ENCODE measurements around the gene CNOT6. TPM values are rescaled to one million over a fixed set of nuclear protein-coding genes. Genes with fewer than 3 reads are reported as not detected.

CNOT6 gene
- polyA plus RNA-seq, 2 donors, result 6.8 TPM

DNA sequence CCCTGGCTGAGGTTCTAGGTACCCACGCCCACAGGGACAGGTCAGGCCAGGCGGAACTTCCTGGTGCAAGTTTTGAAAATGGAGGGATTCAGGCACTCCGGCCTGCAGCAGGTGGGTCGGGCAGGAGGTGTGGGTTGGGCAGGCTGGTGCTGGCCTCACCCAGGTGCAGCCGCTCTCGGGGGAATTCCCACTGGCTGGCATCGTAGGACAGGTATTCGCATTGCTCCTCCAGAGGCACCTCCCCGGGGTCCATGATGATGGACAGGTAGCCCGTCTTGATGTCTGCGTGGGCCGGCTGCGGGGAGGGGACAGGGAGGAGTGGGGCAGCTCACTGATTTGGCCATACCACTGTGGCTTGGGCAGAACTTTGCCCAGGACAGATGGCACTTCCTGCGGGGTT lies 125.8 kb downstream of the CNOT6 start:
- 68 to 69% methylated on average over 14 of the region's 14 CpGs for WGBS, 2 donors
- peaks cover 3 to 9% of the 10 kb centered on the region in 2 donors for H3K4me1 ChIP-seq (ENCODE audit: control insufficient read depth in 2 of 2, insufficient read depth in 2 of 2, low read length in 1 of 2)

DNA sequence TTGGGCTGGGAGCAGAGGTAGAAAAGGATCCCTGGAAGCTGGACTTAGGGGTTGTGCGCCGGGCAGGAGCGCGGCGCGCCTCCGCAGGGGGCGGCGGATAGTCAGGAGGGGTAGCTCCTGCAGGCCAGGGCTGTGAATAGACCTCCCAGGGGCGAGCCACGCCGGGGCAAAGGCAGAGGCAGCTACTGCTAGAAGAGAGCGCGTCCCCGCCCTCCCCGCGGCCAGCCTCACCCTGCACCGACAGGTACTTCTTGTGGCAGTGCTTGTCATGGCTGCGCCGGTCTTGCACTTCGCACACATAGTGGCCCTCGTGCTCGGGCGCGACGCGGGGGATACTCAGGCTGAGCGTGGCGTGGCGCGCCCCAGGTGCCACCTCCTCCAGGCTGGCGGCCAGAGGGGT lies 127.1 kb downstream of the CNOT6 start:
- no peaks in the 10 kb centered on the region for H3K36me3 ChIP-seq (ENCODE audit: control insufficient read depth in 2 of 2, insufficient read depth in 2 of 2, low read length in 1 of 2)
- H3K4me1 ChIP-seq (ENCODE audit: control insufficient read depth in 2 of 2, insufficient read depth in 2 of 2, low read length in 1 of 2), result peaks cover 3 to 9% of the 10 kb centered on the region in 2 donors
- WGBS, 2 donors, result 71 to 74% methylated on average over 30 to 32 of the region's 32 CpGs
- H3K27ac ChIP-seq (ENCODE audit: low read depth in 2 of 2, low read length in 1 of 2), result no peak overlapping the region
- H3K4me3 ChIP-seq (ENCODE audit: low read depth in 1 of 2, low read length in 2 of 2), result no peak overlapping the region
- H3K27me3 ChIP-seq (ENCODE audit: control insufficient read depth in 1 of 2, insufficient read depth in 2 of 2, low read length in 2 of 2), result no peaks in the 10 kb centered on the region
- no peaks in the 10 kb centered on the region for H3K9me3 ChIP-seq (ENCODE audit: control insufficient read depth in 2 of 2, insufficient read depth in 1 of 2, low read depth in 1 of 2, low read length in 1 of 2)

More for the DNA sequence above, 125.8 kb downstream of the CNOT6 start:
- Histone ChIP-seq H3K4me3 (ENCODE audit: low read depth in 1 of 2, low read length in 2 of 2) (no peak overlapping the region), H3K9me3 (ENCODE audit: control insufficient read depth in 2 of 2, insufficient read depth in 1 of 2, low read depth in 1 of 2, low read length in 1 of 2) (no peaks in the 10 kb centered on the region), H3K36me3 (ENCODE audit: control insufficient read depth in 2 of 2, insufficient read depth in 2 of 2, low read length in 1 of 2) (no peaks in the 10 kb centered on the region), H3K27me3 (ENCODE audit: control insufficient read depth in 1 of 2, insufficient read depth in 2 of 2, low read length in 2 of 2) (no peaks in the 10 kb centered on the region), H3K27ac (ENCODE audit: low read depth in 2 of 2, low read length in 1 of 2) (no peak overlapping the region)

DNA sequence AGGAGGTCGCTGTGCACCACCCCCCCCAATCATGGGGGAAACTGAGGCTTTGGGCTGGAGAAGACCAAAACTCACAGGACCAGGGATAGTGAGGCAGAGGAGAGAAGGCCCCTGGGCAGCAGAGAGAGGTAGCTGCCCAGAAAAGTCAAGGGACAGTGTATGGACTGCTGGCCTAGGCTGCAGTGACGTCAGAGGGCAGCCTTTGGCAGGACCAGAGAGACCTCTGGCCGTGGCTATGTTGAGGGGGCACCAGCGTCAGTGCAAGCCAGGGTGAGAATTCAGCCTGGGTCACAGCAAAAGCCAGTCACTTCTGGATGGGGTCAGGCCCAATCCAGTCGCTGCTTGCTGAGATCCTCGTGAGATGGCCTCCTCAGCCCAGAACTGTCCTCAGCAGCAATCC lies 128.7 kb downstream of the CNOT6 start:
- Histone ChIP-seq H3K4me1 (ENCODE audit: control insufficient read depth in 2 of 2, insufficient read depth in 2 of 2, low read length in 1 of 2) (peaks cover 3 to 9% of the 10 kb centered on the region in 2 donors), H3K4me3 (ENCODE audit: low read depth in 1 of 2, low read length in 2 of 2) (no peak overlapping the region), H3K36me3 (ENCODE audit: control insufficient read depth in 2 of 2, insufficient read depth in 2 of 2, low read length in 1 of 2) (no peaks in the 10 kb centered on the region), H3K9me3 (ENCODE audit: control insufficient read depth in 2 of 2, insufficient read depth in 1 of 2, low read depth in 1 of 2, low read length in 1 of 2) (no peaks in the 10 kb centered on the region), H3K27ac (ENCODE audit: low read depth in 2 of 2, low read length in 1 of 2) (no peak overlapping the region), H3K27me3 (ENCODE audit: control insufficient read depth in 1 of 2, insufficient read depth in 2 of 2, low read length in 2 of 2) (no peaks in the 10 kb centered on the region)
- WGBS, 2 donors, result 73 to 84% methylated on average over 6 of the region's 6 CpGs

DNA sequence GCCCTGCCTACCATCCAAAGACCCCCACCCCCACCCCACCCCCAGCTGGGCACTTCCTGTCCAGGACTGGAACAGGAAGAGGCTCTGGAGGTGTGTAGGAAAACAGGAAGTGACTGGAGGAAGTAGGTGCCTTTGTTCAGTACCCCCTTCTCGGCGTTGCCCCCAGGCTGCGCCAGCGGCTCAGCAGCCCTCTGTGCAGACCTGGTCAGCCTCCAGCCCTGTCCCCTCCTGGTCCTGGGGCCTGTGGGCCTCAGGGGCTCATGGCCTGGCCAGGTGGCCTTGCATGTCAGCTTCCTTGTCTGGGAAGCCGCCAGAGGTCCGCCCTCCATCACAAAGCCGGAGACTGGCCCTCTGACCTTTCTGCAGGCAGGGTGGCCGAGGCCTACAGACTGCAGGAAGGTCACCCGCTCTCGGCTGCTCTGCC lies 129.2 kb downstream of the CNOT6 start:
- peaks cover 3 to 9% of the 10 kb centered on the region in 2 donors for H3K4me1 ChIP-seq (ENCODE audit: control insufficient read depth in 2 of 2, insufficient read depth in 2 of 2, low read length in 1 of 2)
- 80 to 85% methylated on average over 9 to 10 of the region's 10 CpGs for WGBS, 2 donors
- H3K36me3 ChIP-seq (ENCODE audit: control insufficient read depth in 2 of 2, insufficient read depth in 2 of 2, low read length in 1 of 2), result no peaks in the 10 kb centered on the region
- H3K27ac ChIP-seq (ENCODE audit: low read depth in 2 of 2, low read length in 1 of 2), result no peak overlapping the region
- H3K9me3 ChIP-seq (ENCODE audit: control insufficient read depth in 2 of 2, insufficient read depth in 1 of 2, low read depth in 1 of 2, low read length in 1 of 2), result no peaks in the 10 kb centered on the region
- H3K4me3 ChIP-seq (ENCODE audit: low read depth in 1 of 2, low read length in 2 of 2), result no peak overlapping the region
- no peaks in the 10 kb centered on the region for H3K27me3 ChIP-seq (ENCODE audit: control insufficient read depth in 1 of 2, insufficient read depth in 2 of 2, low read length in 2 of 2)

DNA sequence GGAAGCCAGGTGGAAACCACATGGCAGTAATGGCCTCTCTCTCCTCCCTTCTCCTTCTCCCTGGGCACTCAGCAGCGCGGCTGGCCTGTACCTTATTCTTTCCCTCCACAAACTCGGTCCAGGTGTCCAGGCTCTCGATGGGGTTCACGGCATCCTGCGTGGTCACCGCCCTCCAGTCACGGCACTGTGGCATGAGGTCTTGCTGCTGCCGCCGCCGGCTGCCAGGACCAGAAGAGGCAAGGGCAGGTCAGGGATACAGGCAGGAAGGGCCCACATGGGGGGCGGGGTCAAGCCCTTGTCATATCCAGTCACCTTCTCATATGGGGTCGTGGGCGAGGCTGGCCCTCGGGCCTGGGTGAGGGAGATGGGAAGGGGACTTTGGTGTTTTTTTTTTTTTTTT lies 129.7 kb downstream of the CNOT6 start:
- Histone ChIP-seq H3K4me1 (ENCODE audit: control insufficient read depth in 2 of 2, insufficient read depth in 2 of 2, low read length in 1 of 2) (peaks cover 3 to 7% of the 10 kb centered on the region in 2 donors), H3K27ac (ENCODE audit: low read depth in 2 of 2, low read length in 1 of 2) (no peak overlapping the region), H3K9me3 (ENCODE audit: control insufficient read depth in 2 of 2, insufficient read depth in 1 of 2, low read depth in 1 of 2, low read length in 1 of 2) (no peaks in the 10 kb centered on the region), H3K4me3 (ENCODE audit: low read depth in 1 of 2, low read length in 2 of 2) (no peak overlapping the region), H3K36me3 (ENCODE audit: control insufficient read depth in 2 of 2, insufficient read depth in 2 of 2, low read length in 1 of 2) (no peaks in the 10 kb centered on the region), H3K27me3 (ENCODE audit: control insufficient read depth in 1 of 2, insufficient read depth in 2 of 2, low read length in 2 of 2) (no peaks in the 10 kb centered on the region)
- 75 to 84% methylated on average over 15 of the region's 15 CpGs for WGBS, 2 donors

DNA sequence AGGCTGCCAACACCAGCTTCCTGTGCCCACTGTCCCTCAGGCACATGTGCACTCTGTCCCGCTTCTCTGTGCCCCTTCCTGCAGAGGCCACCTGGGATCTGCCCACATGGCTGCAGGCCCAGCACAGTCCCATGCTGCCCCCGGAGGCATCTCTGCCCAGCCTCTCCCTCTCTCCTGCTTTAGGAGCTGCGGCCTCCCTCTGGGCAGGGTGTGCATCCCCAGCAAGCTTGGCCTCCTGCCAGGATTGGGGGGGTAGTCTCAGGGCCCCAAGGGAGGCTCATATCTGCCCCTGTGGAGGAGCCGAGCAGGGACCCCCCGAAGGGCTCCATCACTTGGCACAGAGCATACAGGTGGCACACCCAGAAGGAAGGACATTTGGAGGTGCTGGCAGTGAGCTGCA lies 130.4 kb downstream of the CNOT6 start:
- 43 to 58% methylated on average over 5 of the region's 5 CpGs for WGBS, 2 donors
- no peaks in the 10 kb centered on the region for H3K36me3 ChIP-seq (ENCODE audit: control insufficient read depth in 2 of 2, insufficient read depth in 2 of 2, low read length in 1 of 2)
- H3K27me3 ChIP-seq (ENCODE audit: control insufficient read depth in 1 of 2, insufficient read depth in 2 of 2, low read length in 2 of 2), result no peaks in the 10 kb centered on the region
- no peak overlapping the region for H3K27ac ChIP-seq (ENCODE audit: low read depth in 2 of 2, low read length in 1 of 2)
- no peak overlapping the region for H3K4me3 ChIP-seq (ENCODE audit: low read depth in 1 of 2, low read length in 2 of 2)
- peaks cover 0 to 4% of the 10 kb centered on the region in 2 donors for H3K4me1 ChIP-seq (ENCODE audit: control insufficient read depth in 2 of 2, insufficient read depth in 2 of 2, low read length in 1 of 2)
- H3K9me3 ChIP-seq (ENCODE audit: control insufficient read depth in 2 of 2, insufficient read depth in 1 of 2, low read depth in 1 of 2, low read length in 1 of 2), result no peaks in the 10 kb centered on the region

DNA sequence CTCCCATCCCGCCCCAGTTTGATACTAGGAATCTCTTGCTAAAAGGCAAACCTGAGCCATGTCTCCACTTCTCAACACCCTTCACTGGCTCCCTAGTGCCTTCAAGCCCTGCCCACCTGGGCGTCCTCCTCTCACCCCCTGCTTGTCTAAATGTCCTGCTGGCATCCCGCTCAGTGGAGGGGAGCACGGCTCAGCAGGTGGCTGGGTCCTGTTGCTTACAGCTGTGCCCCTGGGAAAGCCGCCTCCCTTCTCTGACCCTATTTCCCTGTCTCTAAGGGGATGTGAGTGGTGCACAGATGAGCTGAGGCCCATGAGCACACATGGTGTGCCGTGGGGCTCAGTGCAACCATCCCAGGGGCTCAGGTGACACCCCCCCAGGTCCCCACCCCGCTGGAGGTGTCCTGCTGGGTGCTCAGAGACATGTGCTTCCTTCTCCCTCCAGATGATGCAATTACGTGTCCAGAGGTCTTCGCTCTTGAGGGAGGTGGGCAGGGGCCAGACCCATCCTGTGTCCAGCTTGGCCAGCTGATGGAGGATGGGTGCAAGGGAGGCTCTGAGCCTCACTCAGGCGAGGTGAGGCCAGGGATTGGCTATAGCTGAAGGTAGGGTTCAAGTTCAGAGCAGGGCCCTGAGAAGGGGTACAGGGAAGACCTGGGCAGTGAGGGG lies 131.1 kb downstream of the CNOT6 start:
- no peak overlapping the region for H3K4me3 ChIP-seq (ENCODE audit: low read depth in 1 of 2, low read length in 2 of 2)
- H3K27me3 ChIP-seq (ENCODE audit: control insufficient read depth in 1 of 2, insufficient read depth in 2 of 2, low read length in 2 of 2), result no peaks in the 10 kb centered on the region
- H3K4me1 ChIP-seq (ENCODE audit: control insufficient read depth in 2 of 2, insufficient read depth in 2 of 2, low read length in 1 of 2), result no peaks in the 10 kb centered on the region
- H3K9me3 ChIP-seq (ENCODE audit: control insufficient read depth in 2 of 2, insufficient read depth in 1 of 2, low read depth in 1 of 2, low read length in 1 of 2), result no peaks in the 10 kb centered on the region
- WGBS, 2 donors, result 71 to 79% methylated on average over 10 of the region's 10 CpGs
- H3K27ac ChIP-seq (ENCODE audit: low read depth in 2 of 2, low read length in 1 of 2), result no peak overlapping the region
- no peaks in the 10 kb centered on the region for H3K36me3 ChIP-seq (ENCODE audit: control insufficient read depth in 2 of 2, insufficient read depth in 2 of 2, low read length in 1 of 2)

DNA sequence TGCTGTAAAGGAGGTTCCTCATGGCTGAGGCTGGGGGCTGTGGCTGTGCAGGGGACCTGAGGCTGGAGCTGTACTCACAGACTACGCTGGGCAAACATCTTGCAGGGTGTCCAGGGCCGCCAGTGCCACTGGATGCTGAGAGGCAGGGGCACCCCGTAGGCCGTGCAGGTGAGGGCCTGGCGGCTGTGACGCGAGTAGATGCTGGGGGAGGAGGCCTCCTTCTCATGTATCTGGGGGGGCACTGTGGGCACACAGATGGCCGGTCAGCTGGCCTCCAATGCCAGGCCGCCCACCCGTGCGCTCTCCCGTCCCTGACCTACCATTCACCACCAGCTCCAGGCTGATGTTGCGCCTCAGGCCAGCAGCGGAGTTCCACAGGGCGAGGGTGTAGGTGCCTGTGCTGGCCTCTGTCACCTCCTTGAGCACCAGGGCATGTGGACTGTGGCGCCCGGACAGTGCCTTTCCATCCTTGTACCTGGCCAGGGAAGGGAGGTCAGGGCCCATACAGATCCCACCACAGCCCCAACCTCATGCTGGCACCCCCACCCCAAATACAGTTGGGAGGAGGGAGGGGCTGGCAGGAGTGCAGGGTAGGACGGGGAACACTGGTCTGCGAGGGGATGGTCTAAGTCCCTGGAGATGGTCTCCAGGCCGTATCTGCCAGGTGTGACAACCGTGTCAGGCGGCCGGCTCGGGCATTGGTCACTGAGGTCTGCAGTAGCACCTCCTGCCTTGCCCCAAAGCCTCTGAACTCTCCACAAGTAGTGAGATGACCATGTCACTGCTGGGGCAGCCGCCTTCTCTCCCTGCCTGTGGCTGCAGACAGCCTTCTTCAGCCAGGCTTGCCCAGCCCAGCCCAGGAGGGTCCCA lies 131.8 kb downstream of the CNOT6 start:
- H3K9me3 ChIP-seq (ENCODE audit: control insufficient read depth in 2 of 2, insufficient read depth in 1 of 2, low read depth in 1 of 2, low read length in 1 of 2), result peaks cover 0 to 2% of the 10 kb centered on the region in 2 donors
- no peaks in the 10 kb centered on the region for H3K4me1 ChIP-seq (ENCODE audit: control insufficient read depth in 2 of 2, insufficient read depth in 2 of 2, low read length in 1 of 2)
- H3K4me3 ChIP-seq (ENCODE audit: low read depth in 1 of 2, low read length in 2 of 2), result no peak overlapping the region
- H3K36me3 ChIP-seq (ENCODE audit: control insufficient read depth in 2 of 2, insufficient read depth in 2 of 2, low read length in 1 of 2), result no peaks in the 10 kb centered on the region
- H3K27ac ChIP-seq (ENCODE audit: low read depth in 2 of 2, low read length in 1 of 2), result no peak overlapping the region
- 86 to 93% methylated on average over 17 to 25 of the region's 25 CpGs for WGBS, 2 donors
- no peaks in the 10 kb centered on the region for H3K27me3 ChIP-seq (ENCODE audit: control insufficient read depth in 1 of 2, insufficient read depth in 2 of 2, low read length in 2 of 2)

DNA sequence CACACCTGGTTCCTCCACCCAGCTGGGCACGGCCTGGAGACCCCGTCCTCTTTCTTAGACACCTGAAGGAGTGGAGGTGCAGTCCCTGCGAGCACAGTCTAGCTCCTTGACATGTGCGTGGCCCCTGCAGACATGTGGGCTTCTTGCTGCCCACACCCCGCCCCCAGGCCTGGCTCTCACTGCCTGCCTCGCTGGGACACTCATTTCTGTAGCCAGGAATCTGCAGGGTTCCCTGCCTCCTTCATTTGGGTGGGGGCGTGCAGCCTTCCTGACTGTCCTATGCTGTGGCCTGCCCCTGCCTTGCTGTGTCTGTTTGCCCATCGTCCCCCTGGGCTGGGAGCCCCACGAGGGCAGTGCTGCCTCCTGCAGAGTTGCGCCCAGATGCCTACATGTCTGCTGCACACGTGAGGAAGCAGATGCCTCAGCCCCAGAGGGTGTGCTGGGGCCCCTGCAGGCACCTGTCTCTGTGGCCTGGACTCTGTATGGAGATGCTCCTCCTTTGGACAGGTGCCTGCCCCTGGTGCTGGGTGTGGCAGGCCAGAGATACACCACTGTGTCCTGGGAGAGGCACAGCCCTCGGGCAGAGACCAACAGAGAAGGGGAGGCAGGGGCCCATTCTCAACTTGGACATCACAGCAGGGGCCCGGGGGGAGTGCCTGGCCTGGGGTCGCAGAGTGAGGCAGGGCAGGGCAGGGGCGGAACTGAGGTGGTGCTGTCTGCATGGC lies 132.6 kb downstream of the CNOT6 start:
- WGBS, 2 donors, result 62 to 68% methylated on average over 15 of the region's 15 CpGs
- Histone ChIP-seq H3K4me3 (ENCODE audit: low read depth in 1 of 2, low read length in 2 of 2) (no peak overlapping the region), H3K9me3 (ENCODE audit: control insufficient read depth in 2 of 2, insufficient read depth in 1 of 2, low read depth in 1 of 2, low read length in 1 of 2) (peaks cover 0 to 2% of the 10 kb centered on the region in 2 donors), H3K27me3 (ENCODE audit: control insufficient read depth in 1 of 2, insufficient read depth in 2 of 2, low read length in 2 of 2) (no peaks in the 10 kb centered on the region), H3K36me3 (ENCODE audit: control insufficient read depth in 2 of 2, insufficient read depth in 2 of 2, low read length in 1 of 2) (no peaks in the 10 kb centered on the region), H3K4me1 (ENCODE audit: control insufficient read depth in 2 of 2, insufficient read depth in 2 of 2, low read length in 1 of 2) (no peaks in the 10 kb centered on the region), H3K27ac (ENCODE audit: low read depth in 2 of 2, low read length in 1 of 2) (no peak overlapping the region)
